ENCODE measurements around the gene ALG1L2. TPM values are rescaled to one million over a fixed set of nuclear protein-coding genes. Genes with fewer than 3 reads are reported as not detected.
"Not testable (repeated sequence)": the region's sequence is repeated elsewhere in the genome, so short reads cannot be mapped to it uniquely, and the experiment has no call there.

The ALG1L2 gene
- polyA plus RNA-seq (2011; rRNA removed) (not detected in 2 replicates), polyA plus RNA-seq (2017; fragmentation: RNase III; extraction: RNeasy Plus Mini Kit Qiagen cat#74134 plus additional on column Dnase treatment) (not detected in 3 replicates), polyA minus RNA-seq (2011; rRNA and poly(A)+ RNA removed) (not detected in 2 replicates)
- not detected in 2 replicates for polyA plus RNA-seq (2012; cell fraction: cytosol; rRNA removed)
- not detected in 2 replicates for polyA plus RNA-seq (2012; cell fraction: nucleus; rRNA removed)

GRCh38 chr3:130081351-130081881, at the start of gene ALG1L2:
TSS of gene ALG1L2 (plus strand) at chr3:130081831. CDS start at chr3:130082017, 186 bp downstream.
- ATAC-seq (no peak), FAIRE-seq (no peak), DNase-seq (ENCODE audit: low read depth in 1 of 2, low spot score in 1 of 2) (no peak)
- Histone ChIP-seq H3K4me3 (no peak within 1 kb of the TSS), H3K27ac (no peak within 1 kb of the TSS), H3K9me3 (no peaks in the 10 kb centered on the region), H3K4me1 (no peaks in the 10 kb centered on the region), H3K4me2 (no peak within 1 kb of the TSS)
- CTCF ChIA-PET, result no interaction called here
- TF ChIP-seq HOXB5 (CRISPR knock-in tag; IDR thresholded peaks at IDR 0.05), result no peak
- no peak for TF ChIP-seq ZC3H11A (IDR thresholded peaks at IDR 0.05)
- WGBS (ENCODE audit: missing lambda C conversion rate), result 60% methylated on average over 7 of the region's 7 CpGs
- POLR2A ChIA-PET, result no interaction called here

GRCh38 chr3:130037126-130037815, 44.4 kb upstream of the ALG1L2 start:
- DNase-seq (ENCODE audit: low read depth in 1 of 2, low spot score in 1 of 2); FAIRE-seq; H3K4me3 ChIP-seq; H3K4me2 ChIP-seq; CTCF ChIA-PET; H3K27ac ChIP-seq; POLR2A ChIA-PET; ATAC-seq; H3K4me1 ChIP-seq; H3K9me3 ChIP-seq: not testable (repeated sequence)
- WGBS (ENCODE audit: missing lambda C conversion rate), result 25% methylated on average over 9 of the region's 13 CpGs

DNA sequence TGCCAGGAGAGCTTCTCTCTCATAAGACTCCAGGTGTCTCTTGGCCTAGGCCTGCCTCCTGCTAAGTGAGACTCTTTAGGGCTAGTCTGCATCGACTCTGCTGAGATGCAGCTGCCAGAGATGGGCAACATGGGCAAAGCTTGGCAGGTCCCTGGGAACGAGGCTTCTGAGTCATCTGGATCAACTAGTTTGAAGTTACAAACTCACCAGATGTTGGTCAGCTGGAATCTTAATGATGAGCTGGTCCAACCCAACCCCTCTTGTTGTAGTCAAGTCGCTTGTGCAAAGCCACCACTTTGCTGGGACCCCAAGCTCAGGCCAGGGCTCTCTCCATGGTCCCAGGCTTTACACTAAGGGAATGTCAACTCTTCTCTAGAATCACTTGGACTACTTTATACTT, 38.9 kb upstream of the ALG1L2 start:
- H3K4me3 ChIP-seq; H3K27ac ChIP-seq; ATAC-seq; H3K4me1 ChIP-seq; H3K4me2 ChIP-seq; H3K9me3 ChIP-seq; DNase-seq (ENCODE audit: low read depth in 1 of 2, low spot score in 1 of 2); POLR2A ChIA-PET; FAIRE-seq: not testable (repeated sequence)
- 50% methylated on average over 1 of the region's 3 CpGs for WGBS (ENCODE audit: missing lambda C conversion rate)
- CTCF ChIA-PET, result interaction anchor here (1.0 to 1.4 kb wide), 2 partner anchors 48 to 100 kb away, joined by 3 to 10 read pairs; no protein-coding TSS in a partner anchor

DNA sequence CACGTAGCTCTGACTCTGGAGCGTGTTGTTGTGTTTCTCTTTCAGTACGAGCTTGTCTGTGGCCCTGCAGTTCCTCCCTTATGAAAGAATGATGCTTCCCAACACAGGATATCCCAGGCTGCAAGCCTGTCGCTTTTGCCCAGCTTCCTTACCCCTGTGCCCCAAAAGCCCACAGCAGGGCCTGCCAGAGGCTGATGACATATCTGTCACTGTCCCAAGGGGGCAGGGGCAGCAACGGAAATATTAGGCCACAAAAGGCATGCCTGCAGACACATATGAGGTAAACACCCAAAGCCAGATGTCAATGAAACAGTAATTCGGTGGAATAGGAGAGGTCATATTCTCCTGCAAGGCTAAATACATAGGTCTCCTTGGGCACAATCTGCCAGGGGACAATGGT, 38.0 kb upstream of the ALG1L2 start:
- CTCF ChIA-PET, result interaction anchor here (1.4 kb wide), 1 partner anchor 101 kb away, joined by 10 read pairs; no protein-coding TSS in a partner anchor
- 63% methylated on average over 6 of the region's 6 CpGs for WGBS (ENCODE audit: missing lambda C conversion rate)
- DNase-seq (ENCODE audit: low read depth in 1 of 2, low spot score in 1 of 2); H3K4me1 ChIP-seq; H3K9me3 ChIP-seq; H3K27ac ChIP-seq; H3K4me3 ChIP-seq; H3K4me2 ChIP-seq; POLR2A ChIA-PET; ATAC-seq; FAIRE-seq: not testable (repeated sequence)

DNA sequence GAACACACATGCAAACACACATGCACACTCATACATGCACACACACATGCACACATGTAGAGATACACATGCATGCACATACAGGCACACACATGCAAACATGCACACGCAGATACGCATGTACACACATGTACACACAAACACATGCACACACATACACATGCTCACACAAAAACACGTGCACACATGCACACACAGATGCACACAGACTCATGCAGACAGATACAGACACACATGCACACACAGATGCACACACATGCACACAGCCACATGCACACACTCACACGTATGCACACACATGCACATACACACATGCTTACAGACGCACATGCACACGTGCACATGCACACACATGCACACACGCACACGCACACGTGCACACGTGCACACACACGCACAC, 37.3 kb upstream of the ALG1L2 start:
- H3K4me2 ChIP-seq, result no peak overlapping the region
- H3K27ac ChIP-seq, result no peak overlapping the region
- no peak for ATAC-seq
- H3K4me1 ChIP-seq, result no peaks in the 10 kb centered on the region
- CTCF ChIA-PET, result no interaction called here
- FAIRE-seq, result no peak
- WGBS (ENCODE audit: missing lambda C conversion rate), result 84% methylated on average over 2 of the region's 11 CpGs
- H3K9me3 ChIP-seq, result no peaks in the 10 kb centered on the region
- no peak for TF ChIP-seq CTCF (IDR thresholded peaks at IDR 0.05)
- no peak for TF ChIP-seq CHD4 (IDR thresholded peaks at IDR 0.05; ENCODE audit: borderline replicate concordance)
- no peak for TF ChIP-seq JUN (IDR thresholded peaks at IDR 0.05)
- no peak for TF ChIP-seq SREBF2 (IDR thresholded peaks at IDR 0.05)
- TF ChIP-seq RARB (CRISPR knock-in tag; IDR thresholded peaks at IDR 0.05), result no peak
- TF ChIP-seq MAZ (IDR thresholded peaks at IDR 0.05; ENCODE audit: borderline replicate concordance, low read depth, low read length), result no peak
- TF ChIP-seq ZFP36 (IDR thresholded peaks at IDR 0.05; ENCODE audit: borderline replicate concordance, partially characterized antibody), result no peak
- TF ChIP-seq FOXS1 (CRISPR knock-in tag; IDR thresholded peaks at IDR 0.05), result no peak
- no peak for TF ChIP-seq RNF2 (IDR thresholded peaks at IDR 0.05; ENCODE audit: borderline replicate concordance, low read depth)
- H3K4me3 ChIP-seq, result no peak overlapping the region
- POLR2A ChIA-PET, result no interaction called here
- DNase-seq (ENCODE audit: low read depth in 1 of 2, low spot score in 1 of 2), result no peak
